GM06990 (cell line): ENCODE results near the gene CATSPER3.

Experiments
- DNase-seq: peaks from one replicate; pipeline ENCODE4 v3.0.0-alpha.2; 2011; ENCODE audit not compliant: insufficient read length; ENCODE audit errors: extremely low read depth
- H3K27me3 ChIP-seq: replicated peaks from 2 replicates; pipeline ENCODE4 v1.6.0; 2011; ENCODE audit warnings: low read length; ENCODE audit not compliant: control insufficient read depth, insufficient read depth
- H3K36me3 ChIP-seq: 2 replicates; pipeline ENCODE4 v1.5.1; 2011; ENCODE audit warnings: low read length; ENCODE audit not compliant: control insufficient read depth, insufficient read depth
- H3K4me3 ChIP-seq: replicated peaks from 2 replicates; pipeline ENCODE4 v1.5.1; 2011; ENCODE audit warnings: low read depth, mild to moderate bottlenecking, control low read depth, low read length
- CTCF ChIP-seq: IDR thresholded peaks from 2 replicates; pipeline ENCODE4 v1.5.1; 2011; ENCODE audit warnings: low read length, control low read depth, mild to moderate bottlenecking, inconsistent platforms; ENCODE audit not compliant: insufficient read depth, poor library complexity, severe bottlenecking

Gene CATSPER3

GRCh38 chr5:135029477-135030122 is 61.9 kb downstream of the CATSPER3 start:
- peaks cover 2% of the 10 kb centered on the region for H3K27me3 ChIP-seq
- H3K4me3 ChIP-seq: no peak overlapping the region
- DNase-seq: no peak
- H3K36me3 ChIP-seq: no peaks in the 10 kb centered on the region
- TF ChIP-seq CTCF: no peak

DNA sequence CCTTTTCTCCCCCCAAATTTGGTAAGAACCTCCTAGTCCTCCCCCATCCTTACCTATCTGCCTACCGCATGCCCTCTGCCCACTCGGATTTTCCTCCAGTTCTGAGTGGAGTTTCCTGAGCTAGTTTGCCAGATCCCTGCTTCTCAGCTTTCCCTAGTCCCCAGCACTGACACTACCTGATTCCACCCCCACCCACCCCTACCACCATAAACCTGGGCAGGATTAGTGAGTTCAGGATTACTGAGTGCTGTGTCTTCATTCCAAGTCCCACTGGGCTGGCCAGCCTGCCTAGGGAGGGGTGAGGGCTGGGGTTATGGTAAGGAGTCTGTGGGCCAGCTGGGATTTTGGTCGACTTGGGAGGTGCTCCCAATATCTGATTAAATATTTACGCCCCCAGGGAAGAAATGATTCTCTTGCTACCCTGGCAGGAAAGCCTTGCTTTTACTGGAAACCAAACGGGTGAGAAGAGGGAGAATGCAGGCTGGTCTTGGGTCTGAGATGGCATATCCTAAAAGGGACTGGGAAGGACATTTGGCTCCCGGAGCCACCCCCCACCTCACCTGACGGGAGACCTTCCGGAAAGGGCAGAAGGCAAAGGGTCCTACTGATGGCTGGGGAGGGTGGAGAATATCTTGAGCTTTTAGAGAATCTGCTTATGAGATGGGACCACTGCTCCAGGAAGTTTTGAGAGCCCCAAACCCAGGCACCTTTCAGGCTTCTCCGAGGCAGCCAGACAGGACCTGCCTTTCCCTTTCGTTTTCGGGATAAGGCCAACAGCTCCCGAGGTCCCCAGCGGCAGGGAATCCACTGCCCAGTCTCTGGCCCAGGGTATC is 62.6 kb downstream of the CATSPER3 start:
- H3K4me3 ChIP-seq: no peak overlapping the region
- H3K36me3 ChIP-seq: no peaks in the 10 kb centered on the region
- DNase-seq: no peak
- no peak for TF ChIP-seq CTCF
- peaks cover 2% of the 10 kb centered on the region for H3K27me3 ChIP-seq

- no peak for DNase-seq
- Histone ChIP-seq H3K36me3 (no peaks in the 10 kb centered on the region), H3K4me3 (no peak overlapping the region), H3K27me3 (peaks cover 2% of the 10 kb centered on the region)
- TF ChIP-seq CTCF: no peak
Observed at GRCh38 chr5:135030956-135031812, 63.5 kb downstream of the CATSPER3 start.

- H3K4me3 ChIP-seq: no peak overlapping the region
- H3K36me3 ChIP-seq: no peaks in the 10 kb centered on the region
- TF ChIP-seq CTCF: no peak
- H3K27me3 ChIP-seq: peaks cover 2% of the 10 kb centered on the region
- no peak for DNase-seq
Observed at GRCh38 chr5:135031813-135032694, 64.3 kb downstream of the CATSPER3 start.

DNA sequence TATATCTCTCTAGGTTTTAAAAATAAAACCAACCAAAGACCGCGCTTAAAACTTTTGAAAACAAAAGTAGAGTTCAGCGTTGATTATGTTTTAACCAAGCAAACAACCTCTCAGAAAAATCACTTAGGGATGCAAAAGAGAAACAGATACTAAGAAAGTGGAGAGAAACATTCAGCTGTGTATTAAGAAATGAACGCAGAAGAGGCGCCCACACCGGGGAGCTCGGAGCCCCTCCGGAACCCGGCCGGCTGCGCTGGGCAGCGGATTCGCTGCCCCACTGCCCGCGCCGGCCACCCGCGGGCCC is 64.9 kb downstream of the CATSPER3 start:
- H3K27me3 ChIP-seq: peaks cover 4% of the 10 kb centered on the region
- DNase-seq: no peak
- H3K4me3 ChIP-seq: peak overlapping the region; percentile 57

More for the DNA sequence above, 64.9 kb downstream of the CATSPER3 start:
- TF ChIP-seq CTCF: no peak
- H3K36me3 ChIP-seq: no peaks in the 10 kb centered on the region
